Thoracic aorta (tissue), 2 donors: ENCODE data around the gene RBPJL. TPM values are rescaled to one million over a fixed set of nuclear protein-coding genes. Genes with fewer than 3 reads are reported as not detected.
A peak's percentile ranks its signal among the peaks of the same experiment; 100 is the strongest.
"Not testable (repeated sequence)": the region's sequence is repeated elsewhere in the genome, so short reads cannot be mapped to it uniquely, and the experiment has no call there.

Experiments
- ATAC-seq: fragments of 150-250 bp; one replicate; pipeline ENCODE4 v1.8.0; 2017; ENCODE audit warnings: low read depth; ENCODE audit not compliant: insufficient number of reproducible peaks, low FRiP score
- DNase-seq: peaks from one replicate; pipeline ENCODE4 v3.0.0-alpha.2; 2020; ENCODE audit warnings: low spot score
- H3K27ac ChIP-seq, 2 donors: fragments of 200-600 bp; sonication (generic); 1 replicate in 1 of 2; 2 replicates in 1 of 2; pipeline ENCODE4 v1.5.1; 2016; ENCODE audit warnings: mild to moderate bottlenecking in 2 of 2, moderate library complexity in 2 of 2
- H3K27me3 ChIP-seq: fragments of 200-600 bp; sonication (generic); replicated peaks from 2 replicates; pipeline ENCODE4 v1.6.0; 2016; ENCODE audit warnings: mild to moderate bottlenecking; ENCODE audit not compliant: insufficient read depth
- H3K36me3 ChIP-seq: fragments of 200-600 bp; sonication (generic); one replicate; pipeline ENCODE4 v1.5.1; 2016
- H3K4me1 ChIP-seq, 2 donors: fragments of 200-600 bp; sonication (generic); 1 replicate in 1 of 2; 2 replicates in 1 of 2; pipeline versions ENCODE4 v1.5.1 to v1.6.0; 2016; ENCODE audit warnings: low read depth in 2 of 2, mild to moderate bottlenecking in 1 of 2; ENCODE audit not compliant: control insufficient read depth in 1 of 2
- H3K4me3 ChIP-seq: fragments of 200-600 bp; sonication (generic); 2 replicates; pipeline ENCODE4 v1.5.1; 2016; ENCODE audit warnings: mild to moderate bottlenecking
- H3K9me3 ChIP-seq: fragments of 200-600 bp; sonication (generic); 2 replicates; pipeline ENCODE4 v1.5.1; 2016
- CTCF ChIP-seq: fragments of 200-600 bp; sonication (generic); IDR thresholded peaks from one replicate; pipeline ENCODE4 v1.5.1; 2019; ENCODE audit warnings: antibody characterized with exemption
- total RNA-seq, 2 donors: library from RNA; depleted of rRNA; stranded (reverse); fragments of >200 nt; gene quantifications; one replicate each; pipeline versions ENCODE4 v1.1.0 to v1.2.3, GENCODE V29; 2016

The RBPJL gene
- total RNA-seq, 2 donors from 2014 or later = not detected

- TF ChIP-seq CTCF = no peak
- H3K27ac ChIP-seq = peak overlapping the region; percentile 93 to 96
- H3K9me3 ChIP-seq = no peaks in the 10 kb centered on the region
- peaks cover 41 to 62% of the 10 kb centered on the region in 2 donors for H3K4me1 ChIP-seq
- DNase-seq (no peak), ATAC-seq (no peak)
- H3K27me3 ChIP-seq = no peaks in the 10 kb centered on the region
- H3K36me3 ChIP-seq = no peaks in the 10 kb centered on the region
- H3K4me3 ChIP-seq = peak overlapping the region; percentile 85
Observed at GRCh38 chr20:45346851-45347250, 40.2 kb downstream of the RBPJL start.

DNA sequence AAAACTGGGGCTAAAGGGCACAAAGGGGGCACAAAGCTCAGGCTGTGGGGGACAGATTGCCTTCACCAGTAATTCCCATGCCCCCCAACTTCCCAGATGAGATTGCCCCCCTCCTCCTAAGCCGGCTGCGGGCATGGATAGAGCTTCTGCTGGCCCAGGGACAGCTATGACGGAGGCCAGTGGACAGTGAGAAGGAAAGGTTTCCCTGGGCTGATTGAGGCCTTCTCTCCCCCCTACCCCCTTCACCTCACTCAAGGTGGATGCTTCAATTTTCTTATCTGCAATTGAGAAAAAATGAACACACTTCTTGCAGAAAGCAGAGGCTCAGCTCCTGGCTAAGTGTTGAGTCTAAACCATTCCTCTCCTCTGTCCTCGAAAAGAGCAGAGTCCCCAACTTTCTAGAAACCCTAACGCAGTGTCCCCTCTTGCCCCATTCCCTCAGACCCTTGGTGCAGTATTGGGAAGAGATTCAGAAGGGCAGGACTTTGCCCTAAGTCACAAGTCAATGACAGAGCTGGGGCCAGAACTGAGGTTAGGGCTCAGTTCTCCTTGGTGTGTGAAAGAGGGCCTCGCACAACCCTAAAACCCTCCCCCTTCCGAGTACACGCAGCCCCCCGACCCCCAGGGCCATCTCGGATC lies 40.8 kb downstream of the RBPJL start:
- DNase-seq = no peak
- no peak for ATAC-seq
- H3K4me3 ChIP-seq = peak overlapping the region; percentile 85
- TF ChIP-seq CTCF = no peak
- no peaks in the 10 kb centered on the region for H3K27me3 ChIP-seq
- H3K36me3 ChIP-seq = no peaks in the 10 kb centered on the region
- peaks cover 39 to 56% of the 10 kb centered on the region in 2 donors for H3K4me1 ChIP-seq
- H3K27ac ChIP-seq = peak overlapping the region; percentile 93 to 96
- no peaks in the 10 kb centered on the region for H3K9me3 ChIP-seq

GRCh38 chr20:45347936-45348778 lies 41.5 kb downstream of the RBPJL start, which contains the start of gene SDC4:
Gene SDC4 (minus strand): TSS chr20:45348424. CDS start chr20:45348384, 40 bp downstream.
- DNase-seq = no peak
- ATAC-seq = peak; percentile 39
- H3K4me1 ChIP-seq = peaks cover 31 to 49% of the 10 kb centered on the region in 2 donors

GRCh38 chr20:45350217-45350616 lies 43.6 kb downstream of the RBPJL start:
- Histone ChIP-seq H3K4me3 (no peak overlapping the region), H3K4me1 (peaks cover 16 to 29% of the 10 kb centered on the region in 2 donors), H3K9me3 (no peaks in the 10 kb centered on the region), H3K36me3 (no peaks in the 10 kb centered on the region), H3K27me3 (no peaks in the 10 kb centered on the region), H3K27ac (no peak overlapping the region)
- TF ChIP-seq CTCF = no peak
- no peak for DNase-seq
- no peak for ATAC-seq

More at GRCh38 chr20:45347936-45348778, 41.5 kb downstream of the RBPJL start, which contains the start of gene SDC4:
- Histone ChIP-seq H3K27ac (peak within 1 kb of the TSS; percentile 93 to 96), H3K4me3 (peak within 1 kb of the TSS; percentile 85), H3K36me3 (no peaks in the 10 kb centered on the region), H3K9me3 (no peaks in the 10 kb centered on the region), H3K27me3 (no peaks in the 10 kb centered on the region)
- TF ChIP-seq CTCF = no peak

GRCh38 chr20:45350795-45351194 lies 44.2 kb downstream of the RBPJL start:
- not testable (repeated sequence) for ATAC-seq, H3K27ac ChIP-seq, DNase-seq, H3K4me3 ChIP-seq, H3K9me3 ChIP-seq, H3K27me3 ChIP-seq, H3K36me3 ChIP-seq
- H3K4me1 ChIP-seq = peaks cover 12 to 23% of the 10 kb centered on the region in 2 donors
